NT2/D1 (cell line): ENCODE results near the gene CNGA1.
"Not testable (repeated sequence)": the region's sequence is repeated elsewhere in the genome, so short reads cannot be mapped to it uniquely, and the experiment has no call there.

Source experiments
- DNase-seq: peaks from one replicate; pipeline ENCODE4 v3.0.0-alpha.2; 2011; ENCODE audit warnings: low read depth, low spot score
- H3K27me3 ChIP-seq: 2 replicates; pipeline ENCODE4 v1.6.0; 2011; ENCODE audit warnings: mild to moderate bottlenecking; ENCODE audit not compliant: insufficient read length, insufficient read depth
- H3K36me3 ChIP-seq: 2 replicates; pipeline ENCODE4 v1.6.1; 2011; ENCODE audit warnings: mild to moderate bottlenecking, low read length, mixed read lengths; ENCODE audit not compliant: insufficient read depth, insufficient read length
- H3K4me1 ChIP-seq: 2 replicates; pipeline ENCODE4 v1.5.1; 2011; ENCODE audit not compliant: insufficient read depth, insufficient read length
- H3K4me3 ChIP-seq: 2 replicates; pipeline ENCODE4 v1.5.1; 2011; ENCODE audit warnings: low read depth; ENCODE audit not compliant: insufficient read length
- H3K9ac ChIP-seq: 2 replicates; pipeline ENCODE4 v1.6.0; 2011; ENCODE audit warnings: low read depth; ENCODE audit not compliant: insufficient read length
- H3K9me3 ChIP-seq: 2 replicates; pipeline ENCODE4 v1.5.1; 2011; ENCODE audit warnings: mild to moderate bottlenecking, low read length; ENCODE audit not compliant: insufficient read depth
- SUZ12 ChIP-seq: IDR thresholded peaks from 2 replicates; pipeline ENCODE4 v1.6.1; 2011; ENCODE audit not compliant: insufficient read length, insufficient read depth; ENCODE audit errors: extremely low read depth
- YY1 ChIP-seq: IDR thresholded peaks from 2 replicates; pipeline ENCODE4 v1.6.1; 2011; ENCODE audit not compliant: insufficient read length, insufficient read depth
- ZNF274 ChIP-seq: IDR thresholded peaks from 2 replicates; pipeline ENCODE4 v1.6.1; 2011; ENCODE audit warnings: mild to moderate bottlenecking, low read depth, low read length

The CNGA1 gene

GRCh38 chr4:48005781-48006180 is 10.7 kb downstream of the CNGA1 start:
- Histone ChIP-seq H3K9me3 (peaks cover 56% of the 10 kb centered on the region), H3K4me1 (no peaks in the 10 kb centered on the region), H3K36me3 (no peaks in the 10 kb centered on the region), H3K27me3 (no peaks in the 10 kb centered on the region), H3K9ac (no peak overlapping the region), H3K4me3 (no peak overlapping the region)
- no peak for TF ChIP-seq ZNF274
- no peak for TF ChIP-seq SUZ12
- no peak for TF ChIP-seq YY1
- no peak for DNase-seq

- not testable (repeated sequence) for H3K27me3 ChIP-seq, H3K4me1 ChIP-seq, H3K4me3 ChIP-seq, DNase-seq, H3K9ac ChIP-seq, H3K36me3 ChIP-seq
- H3K9me3 ChIP-seq = peaks cover 46% of the 10 kb centered on the region
Measured at GRCh38 chr4:48003568-48003967, 12.9 kb downstream of the CNGA1 start.

DNA sequence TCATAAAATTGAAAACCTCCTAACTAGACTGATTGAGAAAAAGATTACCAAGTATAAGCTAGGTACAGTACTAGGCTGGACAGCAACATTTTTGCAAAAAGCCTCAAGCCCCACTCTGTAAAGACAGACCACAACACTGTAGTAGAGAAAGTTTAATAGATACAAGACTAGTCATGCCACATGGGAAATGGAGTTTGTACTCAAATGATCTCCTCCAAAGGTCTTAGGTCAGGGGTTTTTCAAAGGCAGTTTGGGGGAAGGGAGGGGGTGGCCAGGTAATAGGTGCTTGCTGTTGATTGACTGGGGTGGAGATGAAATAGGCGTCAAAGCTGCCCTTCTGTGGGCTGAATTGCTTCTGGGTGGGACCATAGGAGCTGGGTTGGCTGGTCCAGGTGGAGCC is 14.2 kb downstream of the CNGA1 start:
- TF ChIP-seq YY1 (no peak), ZNF274 (no peak), SUZ12 (no peak)
- Histone ChIP-seq H3K36me3 (no peaks in the 10 kb centered on the region), H3K9ac (no peak overlapping the region), H3K4me3 (no peak overlapping the region), H3K4me1 (no peaks in the 10 kb centered on the region), H3K9me3 (peaks cover 40% of the 10 kb centered on the region), H3K27me3 (no peaks in the 10 kb centered on the region)
- DNase-seq = no peak

GRCh38 chr4:47996021-47996420 is 20.5 kb downstream of the CNGA1 start:
- Histone ChIP-seq H3K4me1 (no peaks in the 10 kb centered on the region), H3K27me3 (no peaks in the 10 kb centered on the region), H3K4me3 (no peak overlapping the region), H3K36me3 (no peaks in the 10 kb centered on the region), H3K9me3 (0 out of 2 replicates have a peak, but pooled peaks cover 17% of the 10 kb centered on the region), H3K9ac (no peak overlapping the region)
- TF ChIP-seq SUZ12 (no peak), ZNF274 (no peak), YY1 (no peak)
- no peak for DNase-seq

DNA sequence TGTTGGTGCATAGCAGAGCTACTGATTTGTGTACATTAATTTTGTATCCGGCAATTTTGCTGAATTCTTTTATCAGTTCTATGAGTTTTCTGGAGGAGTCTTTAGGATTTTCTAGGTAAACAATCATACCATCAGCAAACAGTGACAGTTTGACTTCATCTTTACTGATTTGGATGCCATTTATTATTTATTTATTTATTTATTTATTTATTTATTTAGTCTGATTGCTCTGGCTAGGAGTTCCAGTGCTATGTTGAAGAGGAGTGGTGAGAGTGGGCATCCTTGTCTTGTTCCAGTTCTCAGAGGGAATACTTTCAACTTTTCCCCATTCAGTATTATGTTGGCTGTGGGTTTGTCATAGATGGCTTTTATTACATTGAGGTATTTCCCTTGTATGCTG is 24.0 kb downstream of the CNGA1 start:
- H3K9ac ChIP-seq, H3K4me1 ChIP-seq, H3K27me3 ChIP-seq, H3K4me3 ChIP-seq, H3K36me3 ChIP-seq, DNase-seq, H3K9me3 ChIP-seq: not testable (repeated sequence)

DNA sequence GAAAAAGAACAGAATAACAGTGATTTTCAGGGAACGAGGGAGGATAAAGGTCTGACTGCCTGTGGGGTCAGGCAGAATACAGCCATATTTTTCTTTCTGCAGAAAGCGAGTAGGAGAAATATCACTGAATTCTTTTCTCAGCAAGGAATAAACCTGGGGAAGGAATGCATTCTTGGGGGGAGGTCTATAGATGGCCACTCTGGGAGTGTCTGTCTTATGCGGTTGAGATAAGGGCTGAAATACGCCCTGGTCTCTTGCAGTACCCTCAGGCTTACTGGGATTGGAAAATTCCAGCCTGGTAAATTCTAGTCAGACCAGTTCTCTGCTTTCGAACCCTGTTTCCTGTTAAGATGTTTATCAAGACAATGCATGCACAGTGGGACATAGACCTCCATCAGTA is 26.3 kb downstream of the CNGA1 start:
- no peak for DNase-seq
- Histone ChIP-seq H3K4me3 (no peak overlapping the region), H3K9me3 (0 out of 2 replicates have a peak, but pooled peaks cover 9% of the 10 kb centered on the region), H3K9ac (no peak overlapping the region), H3K27me3 (no peaks in the 10 kb centered on the region), H3K4me1 (no peaks in the 10 kb centered on the region), H3K36me3 (no peaks in the 10 kb centered on the region)
- TF ChIP-seq ZNF274 = no peak
- TF ChIP-seq YY1 = no peak
- no peak for TF ChIP-seq SUZ12

DNA sequence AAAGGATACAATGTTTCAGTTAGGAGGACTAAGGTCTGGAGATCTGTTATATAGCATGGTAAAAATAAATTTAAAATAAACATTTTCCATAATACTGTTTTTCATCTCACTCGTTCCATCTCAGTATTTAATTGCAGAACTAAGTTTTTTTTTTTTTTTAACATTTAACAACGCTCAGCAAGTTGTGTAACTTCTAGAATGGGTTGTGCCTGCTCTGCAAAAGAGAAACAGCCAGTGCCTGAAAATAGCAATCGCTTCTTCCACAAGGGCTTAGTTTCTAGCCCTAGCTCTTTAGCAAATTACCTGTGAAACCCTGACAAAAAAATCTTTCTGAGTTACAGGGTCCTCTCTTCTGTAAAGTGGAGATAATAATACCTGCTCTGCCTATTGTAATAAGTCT is 41.9 kb downstream of the CNGA1 start:
- no peak for DNase-seq

GRCh38 chr4:47972721-47973120 is 43.8 kb downstream of the CNGA1 start:
- DNase-seq = no peak
- Histone ChIP-seq H3K9me3 (no peaks in the 10 kb centered on the region), H3K9ac (no peak overlapping the region), H3K27me3 (no peaks in the 10 kb centered on the region), H3K4me1 (no peaks in the 10 kb centered on the region), H3K36me3 (no peaks in the 10 kb centered on the region), H3K4me3 (no peak overlapping the region)
- TF ChIP-seq SUZ12 = no peak
- TF ChIP-seq YY1 = no peak
- TF ChIP-seq ZNF274 = no peak

More for the DNA sequence above, 41.9 kb downstream of the CNGA1 start:
- Histone ChIP-seq H3K27me3 (no peaks in the 10 kb centered on the region), H3K4me1 (no peaks in the 10 kb centered on the region), H3K9ac (no peak overlapping the region), H3K4me3 (no peak overlapping the region), H3K36me3 (no peaks in the 10 kb centered on the region), H3K9me3 (no peaks in the 10 kb centered on the region)
- no peak for TF ChIP-seq ZNF274
- TF ChIP-seq YY1 = no peak
- TF ChIP-seq SUZ12 = no peak
